IPS-11a (cell line): ENCODE results near the gene BAG5.

Experiments used
- H3K4me3 ChIP-seq: one replicate; pipeline ENCODE4 v1.5.1; 2013; ENCODE audit warnings: low read depth, low read length, control low read depth

BAG5 gene

GRCh38 chr14:103510724-103511693, 51.4 kb downstream of the BAG5 start:
- H3K4me3 ChIP-seq, result no peak overlapping the region

DNA sequence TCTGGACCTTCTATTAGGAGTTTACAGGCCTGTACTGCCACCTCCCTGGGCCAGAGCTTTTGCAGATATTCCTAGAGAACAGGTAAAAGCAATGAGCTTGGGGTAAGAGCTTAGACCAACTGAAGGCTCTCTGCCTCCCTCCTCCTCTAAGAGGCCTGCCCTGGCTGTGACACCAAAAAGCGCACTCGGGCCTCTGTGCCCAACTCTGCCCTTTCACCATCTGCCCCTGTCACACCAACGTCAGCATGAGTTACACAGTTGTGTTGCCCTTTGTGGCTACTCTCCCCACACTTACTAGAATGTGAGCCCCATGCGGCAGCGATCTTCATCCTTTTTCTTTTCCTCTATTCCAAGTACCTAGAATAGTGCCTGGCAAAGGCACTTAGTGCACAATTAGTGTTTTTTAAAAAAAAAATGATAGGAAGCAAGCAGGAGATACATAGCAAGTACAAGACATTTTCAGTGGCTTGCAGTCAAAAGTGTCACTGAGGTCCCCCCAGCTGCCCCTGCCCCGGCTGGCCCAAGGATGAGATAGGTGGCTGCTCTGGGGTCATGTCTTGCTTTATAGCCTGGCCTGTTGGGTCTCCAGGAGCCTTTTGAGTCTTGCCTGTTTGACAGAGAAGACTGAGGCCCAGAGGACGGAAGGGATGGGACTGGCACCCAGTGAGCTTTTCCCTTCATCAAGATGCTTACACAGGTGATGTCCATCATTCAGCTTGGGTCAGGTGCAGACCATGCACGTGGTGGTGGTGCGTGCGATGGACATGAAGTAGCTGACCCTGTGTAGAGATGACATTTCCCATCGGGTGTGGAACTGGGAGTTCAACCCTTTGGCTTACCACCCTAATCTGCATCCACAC, 52.4 kb downstream of the BAG5 start:
- H3K4me3 ChIP-seq, result no peak overlapping the region

DNA sequence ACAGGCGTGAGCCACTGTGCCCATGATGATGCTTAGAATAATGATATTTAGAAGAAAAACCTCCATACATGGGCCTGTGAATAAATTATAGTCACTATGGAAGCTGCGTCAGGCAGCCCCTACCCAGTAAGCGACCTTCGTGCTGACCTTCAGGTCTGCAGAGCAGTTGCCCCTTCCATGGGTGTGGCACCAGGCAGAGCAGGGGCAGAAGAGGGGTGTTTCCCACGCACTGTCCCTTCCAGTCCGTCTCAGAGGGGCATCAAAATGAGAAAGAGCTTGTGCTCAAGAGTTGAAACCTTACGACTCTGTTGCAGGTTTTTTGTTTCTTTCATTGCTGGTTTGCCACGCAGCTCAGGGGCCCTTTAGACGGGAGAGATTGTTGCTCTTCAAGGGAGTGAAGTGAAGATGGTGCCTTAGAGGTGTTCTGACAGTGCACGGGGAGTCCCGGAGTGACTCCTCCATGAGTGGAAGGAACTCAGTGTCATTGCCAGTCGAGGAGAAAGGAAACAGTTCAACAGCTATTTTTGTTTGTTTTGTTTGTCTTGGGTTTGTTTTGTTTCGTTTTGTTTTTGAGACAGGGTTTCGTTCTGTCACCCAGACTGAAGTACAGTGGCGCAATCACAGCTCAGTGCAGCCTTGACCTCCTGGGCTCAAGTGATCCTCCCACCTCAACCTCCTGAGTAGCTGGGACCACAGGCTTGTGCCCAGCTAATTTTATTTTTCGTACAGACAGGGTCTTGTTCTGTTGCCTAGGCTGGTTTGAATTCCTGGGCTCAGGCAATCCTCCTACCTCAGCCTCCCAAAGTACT, 53.7 kb downstream of the BAG5 start:
- no peak overlapping the region for H3K4me3 ChIP-seq

GRCh38 chr14:103507751-103508150, 54.7 kb downstream of the BAG5 start:
- H3K4me3 ChIP-seq, result no peak overlapping the region
